Measurements from ENCODE around the gene GARNL3. TPM values are rescaled to one million over a fixed set of nuclear protein-coding genes. Genes with fewer than 3 reads are reported as not detected.
A peak's percentile ranks its signal among the peaks of the same experiment; 100 is the strongest.

GARNL3 gene
- total RNA-seq, 1 donor from 2014 or later: 32.0 TPM

DNA sequence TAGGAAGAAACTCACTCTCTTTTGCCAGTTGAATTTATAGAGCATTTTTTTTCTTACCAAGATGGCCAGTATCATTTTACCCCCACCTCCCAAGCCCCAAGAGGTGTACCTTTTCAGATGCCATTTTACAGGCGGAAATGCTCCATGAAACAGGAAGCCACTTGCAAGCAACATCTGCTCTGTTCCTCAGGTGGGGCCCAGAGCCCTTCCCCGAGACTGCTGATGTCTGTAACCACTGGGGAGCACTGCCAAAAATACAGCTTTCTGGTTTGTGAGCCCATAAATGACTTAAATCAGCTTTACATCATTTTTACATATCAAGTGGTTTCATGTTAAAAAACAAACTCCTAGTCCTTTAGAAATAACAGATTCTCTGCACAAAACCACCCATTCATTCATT, 42.9 kb upstream of the GARNL3 start:
- no peaks in the 10 kb centered on the region for H3K79me2 ChIP-seq (ENCODE audit: low read depth)
- DNase-seq (ENCODE audit: low spot score): no peak
- no peak overlapping the region for H3K9ac ChIP-seq
- H4K20me1 ChIP-seq (ENCODE audit: low read depth): peaks cover 10% of the 10 kb centered on the region
- Mint-ChIP-seq H3K4me3 (no peak overlapping the region), H3K36me3 (peaks cover 4% of the 10 kb centered on the region), H3K4me1 (peaks cover 3% of the 10 kb centered on the region), H3K27ac (no peak overlapping the region), H3K27me3 (ENCODE audit: insufficient read depth, low read depth) (peaks cover 17% of the 10 kb centered on the region), H3K9me3 (no peaks in the 10 kb centered on the region)
- H3K27me3 ChIP-seq: peaks cover 45% of the 10 kb centered on the region
- H2AFZ ChIP-seq (replicated peaks): no peak overlapping the region
- no peaks in the 10 kb centered on the region for H3K4me1 ChIP-seq
- no peaks in the 10 kb centered on the region for H3K9me3 ChIP-seq (ENCODE audit: low read depth)
- TF ChIP-seq, protein P1, sequence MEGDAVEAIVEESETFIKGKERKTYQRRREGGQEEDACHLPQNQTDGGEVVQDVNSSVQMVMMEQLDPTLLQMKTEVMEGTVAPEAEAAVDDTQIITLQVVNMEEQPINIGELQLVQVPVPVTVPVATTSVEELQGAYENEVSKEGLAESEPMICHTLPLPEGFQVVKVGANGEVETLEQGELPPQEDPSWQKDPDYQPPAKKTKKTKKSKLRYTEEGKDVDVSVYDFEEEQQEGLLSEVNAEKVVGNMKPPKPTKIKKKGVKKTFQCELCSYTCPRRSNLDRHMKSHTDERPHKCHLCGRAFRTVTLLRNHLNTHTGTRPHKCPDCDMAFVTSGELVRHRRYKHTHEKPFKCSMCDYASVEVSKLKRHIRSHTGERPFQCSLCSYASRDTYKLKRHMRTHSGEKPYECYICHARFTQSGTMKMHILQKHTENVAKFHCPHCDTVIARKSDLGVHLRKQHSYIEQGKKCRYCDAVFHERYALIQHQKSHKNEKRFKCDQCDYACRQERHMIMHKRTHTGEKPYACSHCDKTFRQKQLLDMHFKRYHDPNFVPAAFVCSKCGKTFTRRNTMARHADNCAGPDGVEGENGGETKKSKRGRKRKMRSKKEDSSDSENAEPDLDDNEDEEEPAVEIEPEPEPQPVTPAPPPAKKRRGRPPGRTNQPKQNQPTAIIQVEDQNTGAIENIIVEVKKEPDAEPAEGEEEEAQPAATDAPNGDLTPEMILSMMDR (IDR thresholded peaks at IDR 0.05): no peak
- no peak for TF ChIP-seq EZH2phosphoT487 (IDR thresholded peaks at IDR 0.05)
- no peak for TF ChIP-seq EZH2 (IDR thresholded peaks at IDR 0.05)
- H3K27ac ChIP-seq: no peak overlapping the region
- no peak overlapping the region for H3K4me3 ChIP-seq
- H3K4me2 ChIP-seq: no peak overlapping the region
- H3K36me3 ChIP-seq: no peaks in the 10 kb centered on the region
- peaks cover 24% of the 10 kb centered on the region for H3F3A ChIP-seq (ENCODE audit: low read depth)

DNA sequence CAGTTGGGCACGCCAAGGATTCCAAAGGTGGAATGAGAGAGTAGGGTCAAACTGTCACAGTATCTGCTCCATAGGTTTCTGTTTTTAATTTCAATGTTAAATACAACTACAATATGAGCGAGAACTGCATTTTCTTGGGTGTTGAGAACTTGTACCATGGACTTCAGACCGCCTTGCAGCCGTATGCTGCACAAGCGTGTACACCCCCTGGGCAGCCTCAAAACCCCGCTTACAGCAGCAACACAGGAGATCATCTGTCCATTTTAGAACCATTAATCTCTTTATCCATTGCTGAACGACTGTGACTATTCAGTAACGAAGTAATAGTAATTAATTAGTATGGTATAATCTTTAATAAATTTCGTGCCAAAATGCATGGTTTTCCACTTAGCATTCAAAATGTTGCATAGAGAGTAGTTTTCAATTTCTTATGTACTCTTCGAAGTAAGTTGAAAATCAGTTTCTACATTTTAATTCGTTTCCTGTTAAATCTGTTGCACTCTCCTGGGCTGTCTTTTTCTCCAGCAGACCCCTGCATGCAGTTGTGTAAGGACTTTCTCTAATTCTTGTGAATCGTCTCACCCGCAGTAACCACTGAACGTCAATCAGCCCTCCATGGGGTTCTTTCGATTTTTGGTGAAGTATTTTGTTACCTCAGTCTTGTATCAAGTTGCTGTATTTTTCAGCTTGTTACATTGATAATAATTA, 42.0 kb upstream of the GARNL3 start:
- H3K36me3 Mint-ChIP-seq: peaks cover 4% of the 10 kb centered on the region
- H3K27me3 Mint-ChIP-seq (ENCODE audit: insufficient read depth, low read depth): peaks cover 17% of the 10 kb centered on the region
- H3K9me3 ChIP-seq (ENCODE audit: low read depth): no peaks in the 10 kb centered on the region
- DNase-seq (ENCODE audit: low spot score): no peak
- H3K9me3 Mint-ChIP-seq: no peaks in the 10 kb centered on the region
- TF ChIP-seq, protein P1 (IDR thresholded peaks at IDR 0.05): no peak
- TF ChIP-seq EZH2 (IDR thresholded peaks at IDR 0.05) (no peak), EZH2phosphoT487 (IDR thresholded peaks at IDR 0.05) (no peak)
- H2AFZ ChIP-seq (replicated peaks): no peak overlapping the region
- no peaks in the 10 kb centered on the region for H3K36me3 ChIP-seq
- no peak overlapping the region for H3K27ac ChIP-seq
- H3K4me1 ChIP-seq: no peaks in the 10 kb centered on the region
- H3K27me3 ChIP-seq: peaks cover 53% of the 10 kb centered on the region
- H3K4me1 Mint-ChIP-seq: peaks cover 3% of the 10 kb centered on the region
- H3K27ac Mint-ChIP-seq: no peak overlapping the region
- H3K4me2 ChIP-seq: no peak overlapping the region
- peaks cover 29% of the 10 kb centered on the region for H3F3A ChIP-seq (ENCODE audit: low read depth)
- H3K4me3 Mint-ChIP-seq: no peak overlapping the region
- no peaks in the 10 kb centered on the region for H3K79me2 ChIP-seq (ENCODE audit: low read depth)
- H4K20me1 ChIP-seq (ENCODE audit: low read depth): peaks cover 12% of the 10 kb centered on the region
- H3K9ac ChIP-seq: no peak overlapping the region
- H3K4me3 ChIP-seq: no peak overlapping the region

DNA sequence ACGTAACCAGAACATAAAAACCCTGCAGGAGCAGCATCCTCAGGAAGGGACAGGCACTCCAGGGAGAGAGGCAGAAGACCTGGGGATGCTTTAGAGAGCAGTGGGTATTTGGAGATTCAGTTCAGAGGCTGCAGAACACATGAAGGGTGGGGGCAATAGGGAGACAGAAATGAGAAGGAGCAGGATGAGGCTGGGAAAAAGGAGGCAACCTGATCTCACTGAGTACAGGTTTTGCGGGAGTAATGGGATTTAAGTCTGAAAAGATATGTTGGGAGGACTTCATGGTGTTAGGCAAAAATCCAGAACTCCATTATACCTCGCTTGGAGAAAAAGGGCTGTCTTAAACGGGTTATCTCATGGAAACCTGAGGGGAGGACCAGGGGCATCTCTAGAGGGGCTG, 41.3 kb upstream of the GARNL3 start:
- peaks cover 12% of the 10 kb centered on the region for H4K20me1 ChIP-seq (ENCODE audit: low read depth)
- peaks cover 29% of the 10 kb centered on the region for H3F3A ChIP-seq (ENCODE audit: low read depth)
- H3K9me3 ChIP-seq (ENCODE audit: low read depth): no peaks in the 10 kb centered on the region
- no peaks in the 10 kb centered on the region for H3K79me2 ChIP-seq (ENCODE audit: low read depth)
- DNase-seq (ENCODE audit: low spot score): no peak
- H3K36me3 ChIP-seq: no peaks in the 10 kb centered on the region
- H3K9ac ChIP-seq: no peak overlapping the region
- peaks cover 4% of the 10 kb centered on the region for H3K36me3 Mint-ChIP-seq
- no peak overlapping the region for H3K4me3 ChIP-seq
- H3K4me2 ChIP-seq: no peak overlapping the region
- H3K27me3 Mint-ChIP-seq (ENCODE audit: insufficient read depth, low read depth): peaks cover 17% of the 10 kb centered on the region
- peak overlapping the region; percentile 87 for H3K4me3 Mint-ChIP-seq
- peaks cover 3% of the 10 kb centered on the region for H3K4me1 Mint-ChIP-seq
- H3K27ac ChIP-seq: no peak overlapping the region
- H3K9me3 Mint-ChIP-seq: no peaks in the 10 kb centered on the region
- no peak overlapping the region for H3K27ac Mint-ChIP-seq
- H3K4me1 ChIP-seq: no peaks in the 10 kb centered on the region
- no peak overlapping the region for H2AFZ ChIP-seq (replicated peaks)
- H3K27me3 ChIP-seq: peaks cover 59% of the 10 kb centered on the region
- TF ChIP-seq EZH2phosphoT487 (IDR thresholded peaks at IDR 0.05): no peak
- TF ChIP-seq, protein P1 (IDR thresholded peaks at IDR 0.05): no peak
- no peak for TF ChIP-seq EZH2 (IDR thresholded peaks at IDR 0.05)
